ENCODE results near the gene TINAGL1. TPM values are rescaled to one million over a fixed set of nuclear protein-coding genes. Genes with fewer than 3 reads are reported as not detected.

The TINAGL1 gene
- total and polyA plus RNA-seq, 2 of the 13 experiments (the other 11 are each of a cell fraction or from before 2014, with no cell fraction given) = 24.7 to 76.8 TPM

DNA sequence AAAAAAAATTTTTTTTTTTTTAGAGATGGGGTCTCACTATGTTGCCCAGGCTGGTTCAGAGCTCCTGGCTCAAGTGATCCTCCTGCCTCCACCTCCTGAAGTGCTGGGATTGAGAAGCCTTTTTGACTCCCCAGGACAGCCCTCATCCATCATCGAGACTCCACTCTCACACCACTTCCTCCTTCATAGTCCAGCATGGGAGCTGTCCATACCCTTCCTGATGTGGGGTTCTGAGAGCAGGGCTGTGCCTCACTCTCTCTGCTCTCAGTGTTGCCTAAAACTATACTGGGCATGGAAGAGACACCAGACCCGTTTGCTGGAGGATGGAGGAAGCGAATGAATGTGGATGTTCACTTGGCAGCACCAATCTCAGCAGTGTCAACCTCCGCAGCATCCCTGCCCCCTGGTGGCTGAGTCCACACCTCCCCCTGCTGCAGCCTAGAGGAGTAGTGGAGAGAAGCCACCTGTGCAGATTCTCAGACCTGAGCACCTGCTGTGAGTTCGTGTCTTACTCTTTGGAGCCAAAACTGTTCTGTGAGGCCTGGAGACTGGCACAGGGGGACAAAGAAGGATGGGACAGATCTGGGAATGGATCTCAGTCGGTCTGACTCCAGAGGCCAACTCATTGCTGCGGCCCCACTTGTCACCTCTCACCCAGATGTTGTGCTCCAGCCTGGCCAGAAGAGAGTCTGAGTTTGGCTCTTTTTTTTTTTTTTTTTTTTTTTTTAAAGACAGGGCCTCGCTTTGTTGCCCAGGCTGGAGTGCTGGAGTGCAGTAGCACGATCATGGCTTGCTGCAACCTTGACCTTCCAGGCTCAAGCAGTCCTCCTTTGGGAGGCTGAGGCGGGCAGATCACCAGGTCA lies 17.7 kb downstream of the TINAGL1 start (continued):
- no peak for TF ChIP-seq ZSCAN12 (CRISPR knock-in tag; IDR thresholded peaks at IDR 0.05)
- TF ChIP-seq, protein P1, sequence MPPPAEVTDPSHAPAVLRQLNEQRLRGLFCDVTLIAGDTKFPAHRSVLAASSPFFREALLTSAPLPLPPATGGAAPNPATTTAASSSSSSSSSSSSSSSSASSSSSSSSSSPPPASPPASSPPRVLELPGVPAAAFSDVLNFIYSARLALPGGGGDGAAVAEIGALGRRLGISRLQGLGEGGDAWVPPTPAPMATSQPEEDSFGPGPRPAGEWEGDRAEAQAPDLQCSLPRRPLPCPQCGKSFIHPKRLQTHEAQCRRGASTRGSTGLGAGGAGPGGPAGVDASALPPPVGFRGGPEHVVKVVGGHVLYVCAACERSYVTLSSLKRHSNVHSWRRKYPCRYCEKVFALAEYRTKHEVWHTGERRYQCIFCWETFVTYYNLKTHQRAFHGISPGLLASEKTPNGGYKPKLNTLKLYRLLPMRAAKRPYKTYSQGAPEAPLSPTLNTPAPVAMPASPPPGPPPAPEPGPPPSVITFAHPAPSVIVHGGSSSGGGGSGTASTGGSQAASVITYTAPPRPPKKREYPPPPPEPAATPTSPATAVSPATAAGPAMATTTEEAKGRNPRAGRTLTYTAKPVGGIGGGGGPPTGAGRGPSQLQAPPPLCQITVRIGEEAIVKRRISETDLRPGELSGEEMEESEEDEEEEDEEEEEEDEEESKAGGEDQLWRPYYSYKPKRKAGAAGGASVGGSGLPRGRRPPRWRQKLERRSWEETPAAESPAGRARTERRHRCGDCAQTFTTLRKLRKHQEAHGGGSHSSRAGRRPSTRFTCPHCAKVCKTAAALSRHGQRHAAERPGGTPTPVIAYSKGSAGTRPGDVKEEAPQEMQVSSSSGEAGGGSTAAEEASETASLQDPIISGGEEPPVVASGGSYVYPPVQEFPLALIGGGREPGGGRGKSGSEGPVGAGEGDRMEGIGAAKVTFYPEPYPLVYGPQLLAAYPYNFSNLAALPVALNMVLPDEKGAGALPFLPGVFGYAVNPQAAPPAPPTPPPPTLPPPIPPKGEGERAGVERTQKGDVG (CRISPR knock-in tag; IDR thresholded peaks at IDR 0.05; ENCODE audit: borderline replicate concordance) = no peak
- TF ChIP-seq THYN1 (CRISPR knock-in tag; IDR thresholded peaks at IDR 0.05; ENCODE audit: borderline replicate concordance, low read depth) = no peak
- TF ChIP-seq TBX3 (IDR thresholded peaks at IDR 0.05; ENCODE audit: borderline replicate concordance) = no peak
- TF ChIP-seq SMAD9 (CRISPR knock-in tag; IDR thresholded peaks at IDR 0.05) = 0 out of 2 replicates have a peak, but pooled peaks have one; percentile 58
- TF ChIP-seq, protein P2, sequence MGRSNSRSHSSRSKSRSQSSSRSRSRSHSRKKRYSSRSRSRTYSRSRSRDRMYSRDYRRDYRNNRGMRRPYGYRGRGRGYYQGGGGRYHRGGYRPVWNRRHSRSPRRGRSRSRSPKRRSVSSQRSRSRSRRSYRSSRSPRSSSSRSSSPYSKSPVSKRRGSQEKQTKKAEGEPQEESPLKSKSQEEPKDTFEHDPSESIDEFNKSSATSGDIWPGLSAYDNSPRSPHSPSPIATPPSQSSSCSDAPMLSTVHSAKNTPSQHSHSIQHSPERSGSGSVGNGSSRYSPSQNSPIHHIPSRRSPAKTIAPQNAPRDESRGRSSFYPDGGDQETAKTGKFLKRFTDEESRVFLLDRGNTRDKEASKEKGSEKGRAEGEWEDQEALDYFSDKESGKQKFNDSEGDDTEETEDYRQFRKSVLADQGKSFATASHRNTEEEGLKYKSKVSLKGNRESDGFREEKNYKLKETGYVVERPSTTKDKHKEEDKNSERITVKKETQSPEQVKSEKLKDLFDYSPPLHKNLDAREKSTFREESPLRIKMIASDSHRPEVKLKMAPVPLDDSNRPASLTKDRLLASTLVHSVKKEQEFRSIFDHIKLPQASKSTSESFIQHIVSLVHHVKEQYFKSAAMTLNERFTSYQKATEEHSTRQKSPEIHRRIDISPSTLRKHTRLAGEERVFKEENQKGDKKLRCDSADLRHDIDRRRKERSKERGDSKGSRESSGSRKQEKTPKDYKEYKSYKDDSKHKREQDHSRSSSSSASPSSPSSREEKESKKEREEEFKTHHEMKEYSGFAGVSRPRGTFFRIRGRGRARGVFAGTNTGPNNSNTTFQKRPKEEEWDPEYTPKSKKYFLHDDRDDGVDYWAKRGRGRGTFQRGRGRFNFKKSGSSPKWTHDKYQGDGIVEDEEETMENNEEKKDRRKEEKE (IDR thresholded peaks at IDR 0.05) = no peak
- TF ChIP-seq FOSL1 (CRISPR knock-in tag; IDR thresholded peaks at IDR 0.05; ENCODE audit: borderline replicate concordance) = no peak
- TF ChIP-seq ZNF850 (CRISPR knock-in tag; conservative IDR thresholded peaks at IDR 0.05) = no peak
- TF ChIP-seq JDP2 (CRISPR knock-in tag; IDR thresholded peaks at IDR 0.05; ENCODE audit: borderline replicate concordance) = no peak
- TF ChIP-seq DR1 (CRISPR knock-in tag; IDR thresholded peaks at IDR 0.05) = no peak
- 0 out of 2 replicates have a peak, but pooled peaks have one; percentile 45 for TF ChIP-seq SSRP1 (CRISPR knock-in tag; IDR thresholded peaks at IDR 0.05)
- peak; percentile 34; the same call in 1 of the 2 replicates for TF ChIP-seq MIER3 (CRISPR knock-in tag; IDR thresholded peaks at IDR 0.05; ENCODE audit: borderline replicate concordance)
- TF ChIP-seq ZNF674 (CRISPR knock-in tag; IDR thresholded peaks at IDR 0.05; ENCODE audit: low read depth) = no peak
- TF ChIP-seq, protein P3, sequence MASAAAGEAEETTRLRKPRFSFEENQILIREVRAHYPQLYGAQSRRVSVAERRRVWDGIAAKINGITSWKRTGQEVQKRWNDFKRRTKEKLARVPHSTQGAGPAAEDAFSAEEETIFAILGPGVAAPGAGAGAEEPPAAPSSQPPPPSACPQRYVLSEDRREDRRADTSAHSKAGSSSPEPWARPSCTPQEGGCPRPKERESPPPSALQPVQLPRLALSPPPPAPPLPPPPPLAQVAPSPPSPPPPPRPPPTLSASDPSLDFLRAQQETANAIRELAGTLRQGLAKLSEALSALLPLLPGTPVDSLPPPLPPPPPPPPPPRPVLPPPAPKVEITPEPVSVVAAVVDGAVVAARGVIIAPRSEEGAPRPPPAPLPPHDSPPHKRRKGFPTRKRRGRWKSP (CRISPR knock-in tag; IDR thresholded peaks at IDR 0.05) = no peak
- no peak for TF ChIP-seq TGIF2 (CRISPR knock-in tag; IDR thresholded peaks at IDR 0.05)
- no peak for TF ChIP-seq ZNF496 (CRISPR knock-in tag; IDR thresholded peaks at IDR 0.05; ENCODE audit: insufficient replicate concordance)
- no peak for TF ChIP-seq NCOA1 (CRISPR knock-in tag; IDR thresholded peaks at IDR 0.05)
- TF ChIP-seq ZNF446 (CRISPR knock-in tag; IDR thresholded peaks at IDR 0.05) = no peak
- TF ChIP-seq, protein P4, sequence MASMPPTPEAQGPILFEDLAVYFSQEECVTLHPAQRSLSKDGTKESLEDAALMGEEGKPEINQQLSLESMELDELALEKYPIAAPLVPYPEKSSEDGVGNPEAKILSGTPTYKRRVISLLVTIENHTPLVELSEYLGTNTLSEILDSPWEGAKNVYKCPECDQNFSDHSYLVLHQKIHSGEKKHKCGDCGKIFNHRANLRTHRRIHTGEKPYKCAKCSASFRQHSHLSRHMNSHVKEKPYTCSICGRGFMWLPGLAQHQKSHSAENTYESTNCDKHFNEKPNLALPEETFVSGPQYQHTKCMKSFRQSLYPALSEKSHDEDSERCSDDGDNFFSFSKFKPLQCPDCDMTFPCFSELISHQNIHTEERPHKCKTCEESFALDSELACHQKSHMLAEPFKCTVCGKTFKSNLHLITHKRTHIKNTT (CRISPR knock-in tag; IDR thresholded peaks at IDR 0.05) = no peak
- no peak for TF ChIP-seq FLYWCH1 (CRISPR knock-in tag; IDR thresholded peaks at IDR 0.05)
- TF ChIP-seq LCORL (IDR thresholded peaks at IDR 0.05) = no peak
- TF ChIP-seq LCORL (CRISPR knock-in tag; IDR thresholded peaks at IDR 0.05) = peak; percentile 48; the same call in 1 of the 2 replicates

All from HepG2 (cell line).